NCI-H226 (cell line): ENCODE measurements around the gene DIDO1.

Source experiments
- DNase-seq: peaks from one replicate; pipeline ENCODE4 v3.0.0-alpha.2; 2015

DIDO1 gene

GRCh38 chr20:62907384-62908317, 18.7 kb downstream of the DIDO1 start:
- DNase-seq: no peak

- no peak for DNase-seq
Observed at GRCh38 chr20:62906647-62907375, 19.5 kb downstream of the DIDO1 start.

- DNase-seq: no peak
Observed at GRCh38 chr20:62906209-62906608, 20.1 kb downstream of the DIDO1 start.

GRCh38 chr20:62905536-62906117, 20.7 kb downstream of the DIDO1 start:
- DNase-seq: no peak

GRCh38 chr20:62902926-62903615, 23.2 kb downstream of the DIDO1 start:
- peak; percentile 26 for DNase-seq

- DNase-seq: no peak
Observed at GRCh38 chr20:62901891-62902290, 24.4 kb downstream of the DIDO1 start.

GRCh38 chr20:62900692-62901584, 25.4 kb downstream of the DIDO1 start:
- no peak for DNase-seq

GRCh38 chr20:62900052-62900691, 26.1 kb downstream of the DIDO1 start:
- DNase-seq: peak; percentile 21

GRCh38 chr20:62899633-62900051, 26.7 kb downstream of the DIDO1 start:
- DNase-seq: no peak

GRCh38 chr20:62898970-62899632, 27.2 kb downstream of the DIDO1 start:
- no peak for DNase-seq

- no peak for DNase-seq
Observed at GRCh38 chr20:62898093-62898964, 28.0 kb downstream of the DIDO1 start.

GRCh38 chr20:62897666-62898065, 28.6 kb downstream of the DIDO1 start:
- DNase-seq: no peak

- no peak for DNase-seq
Observed at GRCh38 chr20:62896526-62896925, 29.8 kb downstream of the DIDO1 start.

GRCh38 chr20:62895539-62895938, 30.8 kb downstream of the DIDO1 start:
- DNase-seq: no peak

GRCh38 chr20:62894261-62894660, 32.0 kb downstream of the DIDO1 start:
- DNase-seq: no peak

GRCh38 chr20:62893700-62894099, 32.6 kb downstream of the DIDO1 start:
- DNase-seq: no peak

GRCh38 chr20:62892348-62893304, 33.7 kb downstream of the DIDO1 start:
- no peak for DNase-seq

GRCh38 chr20:62891111-62891510, 35.2 kb downstream of the DIDO1 start:
- DNase-seq: no peak

- DNase-seq: no peak
Observed at GRCh38 chr20:62890444-62890843, 35.9 kb downstream of the DIDO1 start.
